COR-L47 (cell line): ENCODE results near the gene GTF2IRD2.
A peak's percentile ranks its signal among the peaks of the same experiment; 100 is the strongest.
"Not testable (repeated sequence)": the region's sequence is repeated elsewhere in the genome, so short reads cannot be mapped to it uniquely, and the experiment has no call there.

ENCODE experiments used
- DNase-seq: peaks from one replicate; lab custom pipeline; 2025; lab: John Stamatoyannopoulos, UW

The GTF2IRD2 gene

DNA sequence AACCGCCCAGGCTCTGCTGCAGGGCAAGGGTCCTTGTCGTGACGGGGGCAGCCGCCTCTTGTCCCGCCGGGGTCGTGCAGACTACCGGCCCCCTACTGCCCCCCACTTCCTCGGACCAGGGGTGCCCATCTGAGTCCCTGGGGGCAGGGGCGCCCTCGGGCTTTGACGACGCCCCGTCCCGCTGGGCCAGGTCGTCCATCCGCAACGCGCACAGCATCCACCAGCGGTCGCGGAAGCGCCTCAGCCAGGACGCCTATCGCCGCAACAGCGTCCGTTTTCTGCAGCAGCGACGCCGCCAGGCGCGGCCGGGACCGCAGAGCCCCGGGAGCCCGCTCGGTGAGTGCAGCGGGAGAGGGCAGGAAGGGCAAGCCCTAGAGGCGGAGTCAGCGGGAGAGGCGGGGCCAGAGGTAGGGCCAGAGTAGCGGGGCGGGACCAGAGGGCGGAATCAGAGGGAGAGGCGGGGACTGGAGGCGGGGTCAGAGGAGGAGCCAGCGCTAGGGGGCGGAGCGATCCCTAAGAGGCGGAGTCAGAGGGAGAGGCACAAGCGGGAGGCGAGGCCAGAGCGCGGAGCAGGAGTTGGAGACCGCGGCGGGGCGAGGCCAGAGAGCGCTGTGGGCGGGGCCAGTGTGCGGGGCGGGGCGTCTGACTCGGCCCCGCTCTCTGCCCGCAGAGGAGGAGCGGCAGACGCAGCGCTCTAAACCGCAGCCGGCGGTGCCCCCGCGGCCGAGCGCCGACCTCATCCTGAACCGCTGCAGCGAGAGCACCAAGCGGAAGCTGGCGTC, 62.8 kb downstream of the GTF2IRD2 start:
- peak; percentile 47 for DNase-seq

DNA sequence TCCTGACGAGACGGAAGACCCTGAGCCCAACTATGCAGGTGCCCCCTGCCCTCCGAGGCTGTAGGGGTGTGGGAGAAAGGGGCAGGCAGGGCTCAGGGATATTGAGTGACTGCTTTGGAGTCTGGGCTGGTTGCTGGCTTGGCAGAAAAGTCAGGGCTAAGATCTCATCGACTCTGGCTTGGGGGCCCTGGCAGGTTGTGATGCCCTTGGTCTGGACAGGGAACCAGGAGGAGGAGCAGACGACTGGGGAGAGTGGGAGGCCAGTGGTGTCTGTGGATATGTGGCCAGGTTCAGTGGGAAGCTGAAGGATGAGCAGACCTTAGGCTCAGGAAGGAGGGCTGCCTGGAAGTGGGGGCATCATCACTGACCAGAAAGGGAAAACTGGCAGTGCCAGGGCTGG, 67.8 kb downstream of the GTF2IRD2 start:
- not testable (repeated sequence) for DNase-seq

DNA sequence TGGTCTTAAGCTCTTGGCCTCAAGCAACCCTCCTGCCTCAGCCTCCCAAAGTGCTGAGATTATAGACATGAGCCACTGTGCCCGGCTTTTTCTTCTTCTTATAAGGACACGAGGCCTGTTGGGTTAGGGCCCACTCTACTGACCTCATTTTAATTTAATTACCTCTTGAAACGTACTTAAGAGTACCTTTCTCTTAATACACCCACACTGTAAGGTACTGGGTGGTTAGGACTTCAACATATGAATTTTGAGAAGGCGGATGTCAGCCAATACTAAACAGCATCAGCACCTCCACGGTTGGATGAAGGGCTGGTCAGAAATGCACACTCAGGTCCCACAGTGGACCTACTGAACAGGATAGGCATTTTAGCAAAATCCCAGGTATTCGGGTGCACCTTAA, 69.7 kb downstream of the GTF2IRD2 start:
- not testable (repeated sequence) for DNase-seq

GRCh38 chr7:74779053-74779452, 72.4 kb downstream of the GTF2IRD2 start:
- not testable (repeated sequence) for DNase-seq

DNA sequence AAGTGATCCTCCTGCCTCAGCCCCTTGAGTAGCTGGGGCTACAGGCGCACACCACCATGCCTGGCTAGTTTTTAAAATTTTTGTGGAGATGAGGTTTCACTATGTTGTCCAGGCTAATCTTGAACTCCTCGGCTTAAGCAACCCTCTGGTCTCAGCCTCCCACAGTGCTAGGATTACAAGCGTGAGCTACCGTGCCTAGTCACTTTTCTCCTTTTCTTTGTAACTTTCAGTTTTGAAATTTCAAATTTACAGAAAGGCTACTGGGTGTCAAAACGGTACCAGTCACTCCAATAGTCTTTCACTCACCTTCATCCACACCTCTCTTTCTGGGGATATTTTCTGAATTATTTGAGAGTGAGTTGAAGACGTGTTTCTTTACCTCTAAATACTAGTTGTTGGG, 76.3 kb downstream of the GTF2IRD2 start:
- not testable (repeated sequence) for DNase-seq

GRCh38 chr7:74773760-74774750, 77.3 kb downstream of the GTF2IRD2 start, which contains the start of gene NCF1:
TSS of gene NCF1 (plus strand) at chr7:74774011. CDS start at chr7:74774032, 21 bp downstream.
- DNase-seq, result not testable (repeated sequence)

DNA sequence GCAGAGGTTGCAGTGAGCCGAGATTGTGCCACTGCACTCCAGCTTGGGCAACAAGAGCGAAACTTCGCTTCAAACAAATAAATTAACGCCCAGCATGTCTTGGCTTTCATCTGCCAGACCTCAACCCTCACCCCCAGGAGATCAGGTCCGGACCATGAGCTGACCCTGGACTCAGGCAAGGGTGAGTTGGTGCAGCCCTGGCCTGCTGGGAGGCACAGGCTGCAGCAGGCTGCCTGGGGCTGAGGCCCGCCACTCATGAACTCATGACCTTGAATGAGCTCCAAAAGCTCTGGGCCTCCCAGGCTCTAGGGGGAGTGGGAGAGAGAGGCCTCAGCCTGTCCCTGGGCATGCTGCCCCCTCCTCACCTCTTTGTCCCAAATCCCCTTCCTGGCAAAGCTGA, 79.3 kb downstream of the GTF2IRD2 start:
- not testable (repeated sequence) for DNase-seq

DNA sequence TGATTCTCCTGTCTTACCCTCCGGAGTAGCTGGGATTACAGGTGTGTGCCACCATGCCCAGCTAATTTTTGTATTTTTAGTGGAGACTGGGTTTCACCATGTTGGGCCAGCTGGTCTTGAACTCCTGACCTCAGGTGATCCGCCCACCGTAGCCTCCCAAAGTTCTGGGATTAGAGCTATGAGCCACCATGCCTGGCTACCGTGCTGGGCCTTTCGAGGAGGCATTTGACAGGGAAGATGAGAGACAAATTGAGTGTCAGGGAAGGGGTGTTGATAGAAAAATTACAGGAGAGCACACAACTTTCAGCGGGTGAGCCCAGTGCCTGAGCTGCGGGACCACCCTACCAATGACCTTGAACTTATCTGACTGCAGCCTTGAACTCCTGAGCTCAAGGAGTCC, 81.3 kb downstream of the GTF2IRD2 start:
- DNase-seq, result not testable (repeated sequence)

GRCh38 chr7:74766991-74767390, 84.4 kb downstream of the GTF2IRD2 start:
- not testable (repeated sequence) for DNase-seq

- DNase-seq, result not testable (repeated sequence)
These were observed 84.9 kb downstream of the GTF2IRD2 start for GRCh38 chr7:74766509-74766908.

- not testable (repeated sequence) for DNase-seq
These were observed 86.0 kb downstream of the GTF2IRD2 start for GRCh38 chr7:74765205-74765918.

DNA sequence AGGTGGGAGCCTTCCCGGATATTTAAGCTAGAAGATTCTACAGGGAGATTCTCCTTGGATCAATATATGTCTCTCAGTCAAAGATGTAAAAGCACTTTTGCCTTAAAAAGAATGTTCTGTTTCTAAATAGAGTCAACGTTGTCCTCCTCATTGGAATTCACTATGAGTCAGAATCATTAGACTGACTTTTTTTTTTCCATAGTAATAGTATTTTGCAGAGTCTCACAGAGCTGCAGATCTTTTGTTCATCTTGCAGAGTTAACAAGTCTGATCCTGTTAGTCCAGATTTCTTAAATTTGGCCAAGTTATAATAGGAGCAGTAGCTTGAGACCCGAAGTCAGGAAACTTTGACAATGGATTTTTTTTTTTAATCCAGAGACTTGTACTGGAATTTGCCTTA, 92.4 kb downstream of the GTF2IRD2 start:
- not testable (repeated sequence) for DNase-seq

DNA sequence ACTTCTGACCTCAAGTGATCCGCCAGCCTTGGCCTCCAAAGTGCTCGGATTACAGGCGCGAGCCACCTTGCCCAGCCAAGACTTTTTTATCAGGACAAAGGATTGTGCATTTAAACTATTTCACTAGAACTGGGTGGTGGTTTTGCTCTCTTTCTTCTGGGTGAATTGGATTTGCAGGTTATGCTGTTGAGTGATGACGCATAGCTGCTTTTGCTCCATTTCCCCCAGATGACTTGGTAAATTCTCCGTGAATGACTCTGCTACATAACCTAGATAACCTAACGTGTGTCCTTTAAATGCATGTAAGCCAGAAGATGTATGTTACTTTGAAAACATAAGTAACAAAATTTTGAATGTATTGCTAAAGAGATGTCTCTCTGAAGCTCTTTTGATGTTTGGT, 93.1 kb downstream of the GTF2IRD2 start:
- not testable (repeated sequence) for DNase-seq

GRCh38 chr7:74756673-74757072, 94.7 kb downstream of the GTF2IRD2 start:
- not testable (repeated sequence) for DNase-seq

DNA sequence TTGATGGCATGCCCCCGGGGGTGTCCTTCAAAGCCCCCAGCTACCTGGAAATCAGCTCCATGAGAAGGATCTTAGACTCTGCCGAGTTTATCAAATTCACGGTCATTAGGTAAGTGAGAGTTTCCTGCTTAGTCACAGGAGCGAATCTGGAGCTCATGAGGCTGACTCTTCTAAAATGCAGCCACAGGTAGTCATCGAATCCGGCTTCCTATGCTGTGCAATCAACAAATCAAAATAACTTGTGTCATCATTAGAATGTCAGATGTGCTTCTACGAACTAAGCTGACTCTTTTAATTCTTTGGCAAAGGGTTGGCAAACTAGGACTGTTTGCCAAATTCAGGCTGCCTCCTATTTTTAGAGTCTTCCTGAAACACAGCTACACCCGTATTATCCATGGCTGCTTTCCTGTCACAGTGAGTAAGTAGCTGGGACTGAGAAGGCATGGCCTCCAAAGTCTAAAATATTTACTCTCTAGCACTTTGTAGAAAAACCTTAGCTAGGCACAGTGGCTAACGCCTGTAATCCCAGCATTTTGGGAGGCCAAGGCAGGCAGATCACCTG, 97.4 kb downstream of the GTF2IRD2 start:
- DNase-seq, result not testable (repeated sequence)
